ENCODE data around the gene THEMIS. TPM values are rescaled to one million over a fixed set of nuclear protein-coding genes. Genes with fewer than 3 reads are reported as not detected.

THEMIS gene
- total RNA-seq, 2 experiments from 2014 or later: 22.9 to 24.5 TPM

GRCh38 chr6:127737768-127738167, 163.1 kb downstream of the THEMIS start:
- intact Hi-C loops (cut with DNase I, micrococcal nuclease): loop anchor here (1.0 to 5.0 kb wide), 9 partner anchors 117 to 1515 kb away; partner anchors contain the start of gene PTPRK (in 2 of the 2)
- CTCF ChIA-PET: interaction anchor here (0.6 to 4.3 kb wide), 30 partner anchors 8 to 783 kb away, joined by 3 to 28 read pairs (median 4); partner anchors contain the start of genes PTPRK and THEMIS
- H3K9me3 Mint-ChIP-seq (ENCODE audit: low read depth): no peaks in the 10 kb centered on the region
- peaks cover 4% of the 10 kb centered on the region for H3K36me3 Mint-ChIP-seq (ENCODE audit: low read depth)
- H3K4me1 Mint-ChIP-seq: peaks cover 42% of the 10 kb centered on the region
- DNase-seq (no peak), ATAC-seq (no peak)
- POLR2A ChIA-PET: no interaction called here
- no peak overlapping the region for H3K27ac Mint-ChIP-seq
- no peak overlapping the region for H3K4me3 Mint-ChIP-seq
- no peaks in the 10 kb centered on the region for H3K27me3 Mint-ChIP-seq

- POLR2A ChIA-PET: interaction anchor here (0.5 kb wide), 1 partner anchor 142 kb away, joined by 5 read pairs; no protein-coding TSS in a partner anchor
- CTCF ChIA-PET: interaction anchor here (0.5 to 4.3 kb wide), 40 partner anchors 8 to 1977 kb away, joined by 3 to 28 read pairs (median 3); partner anchors contain the start of genes PTPRK and THEMIS
- Mint-ChIP-seq H3K4me1 (peaks cover 44% of the 10 kb centered on the region), H3K27ac (peak overlapping the region; percentile 29), H3K9me3 (ENCODE audit: low read depth) (no peaks in the 10 kb centered on the region), H3K4me3 (no peak overlapping the region), H3K36me3 (ENCODE audit: low read depth) (peaks cover 4% of the 10 kb centered on the region), H3K27me3 (no peaks in the 10 kb centered on the region)
- intact Hi-C loops (cut with DNase I, micrococcal nuclease): loop anchor here (1.0 to 5.0 kb wide), 9 partner anchors 118 to 1515 kb away; partner anchors contain the start of gene PTPRK (in 2 of the 2)
- ATAC-seq (peak; percentile 90), DNase-seq (peak; percentile 42)
Observed at GRCh38 chr6:127737009-127737486, 163.8 kb downstream of the THEMIS start.

DNA sequence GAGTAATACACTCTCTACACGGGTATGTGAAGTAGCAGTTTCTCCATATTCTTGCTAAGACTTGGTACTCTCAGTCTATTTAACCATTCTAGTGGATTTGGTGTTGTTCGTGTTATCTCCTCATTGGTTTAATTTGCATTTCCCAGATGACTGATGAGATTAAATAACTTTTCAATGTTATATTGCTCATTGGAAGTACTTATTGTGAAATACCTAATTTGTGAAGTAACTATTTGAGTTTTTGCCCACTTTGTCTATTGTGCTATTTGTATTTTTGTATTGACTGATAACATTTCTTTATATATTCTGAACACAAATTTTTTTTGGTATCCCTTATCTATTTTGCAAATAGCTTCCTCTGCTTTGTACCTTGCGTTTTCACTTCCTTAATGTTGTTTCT, 167.9 kb downstream of the THEMIS start:
- no peak overlapping the region for H3K27ac Mint-ChIP-seq
- peaks cover 50% of the 10 kb centered on the region for H3K4me1 Mint-ChIP-seq
- H3K27me3 Mint-ChIP-seq: no peaks in the 10 kb centered on the region
- no peaks in the 10 kb centered on the region for H3K9me3 Mint-ChIP-seq (ENCODE audit: low read depth)
- DNase-seq (no peak), ATAC-seq (no peak)
- ChIA-PET POLR2A (no interaction called here), CTCF (interaction anchor here (0.9 kb wide), 1 partner anchor 123 kb away, joined by 3 read pairs; no protein-coding TSS in a partner anchor)
- no peak overlapping the region for H3K4me3 Mint-ChIP-seq
- H3K36me3 Mint-ChIP-seq (ENCODE audit: low read depth): peaks cover 1% of the 10 kb centered on the region
- intact Hi-C loops (cut with DNase I, micrococcal nuclease): no loop called here

DNA sequence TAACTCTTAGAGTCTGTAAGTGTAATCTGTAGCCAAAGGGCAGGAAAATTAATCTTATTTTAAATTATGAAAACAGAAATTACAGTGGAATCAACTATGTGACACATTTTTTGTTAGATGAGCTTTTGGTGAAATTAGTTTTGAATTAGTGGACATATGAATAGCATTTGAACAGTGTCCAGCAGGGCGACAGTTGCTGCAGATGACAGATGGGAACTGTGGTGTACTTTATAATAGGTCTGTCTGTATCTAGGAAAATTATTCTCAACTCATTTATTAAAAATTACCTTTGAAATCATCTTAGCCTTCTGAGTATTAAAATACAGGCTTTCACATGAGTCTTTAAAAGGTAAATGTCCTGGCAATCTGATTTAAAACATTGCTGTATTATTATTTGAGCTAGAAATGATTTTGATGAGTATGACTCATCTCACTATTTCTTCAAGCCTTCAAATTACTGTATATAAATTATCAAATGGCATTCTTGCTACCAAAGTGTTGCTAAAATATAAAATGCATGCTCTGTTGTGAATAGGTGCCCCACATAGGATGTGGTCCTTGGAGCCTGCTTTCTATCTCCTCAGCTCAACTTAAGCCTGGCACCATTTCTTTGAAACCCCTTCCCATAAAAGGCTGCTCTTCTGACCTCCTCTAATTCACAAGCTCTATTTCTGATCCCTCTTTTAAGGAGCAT, 173.5 kb downstream of the THEMIS start:
- Mint-ChIP-seq H3K27me3 (no peaks in the 10 kb centered on the region), H3K9me3 (ENCODE audit: low read depth) (no peaks in the 10 kb centered on the region), H3K4me3 (no peak overlapping the region), H3K36me3 (ENCODE audit: low read depth) (peaks cover 9% of the 10 kb centered on the region), H3K27ac (no peak overlapping the region), H3K4me1 (peaks cover 38% of the 10 kb centered on the region)
- intact Hi-C loops (cut with DNase I, micrococcal nuclease): no loop called here
- no peak for ATAC-seq
- CTCF ChIA-PET: interaction anchor here (1.1 to 1.4 kb wide), 3 partner anchors 9 to 128 kb away, joined by 3 to 6 read pairs (median 5); no protein-coding TSS in a partner anchor
- no peak for DNase-seq
- POLR2A ChIA-PET: interaction anchor here (0.6 kb wide), 1 partner anchor 154 kb away, joined by 4 read pairs; no protein-coding TSS in a partner anchor

- ATAC-seq: no peak
- no peaks in the 10 kb centered on the region for H3K27me3 Mint-ChIP-seq
- no peak overlapping the region for H3K27ac Mint-ChIP-seq
- ChIA-PET POLR2A (no interaction called here), CTCF (interaction anchor here (0.5 to 0.9 kb wide), 3 partner anchors 10 to 154 kb away, joined by 3 read pairs; no protein-coding TSS in a partner anchor)
- peaks cover 33% of the 10 kb centered on the region for H3K4me1 Mint-ChIP-seq
- intact Hi-C loops (cut with DNase I, micrococcal nuclease): no loop called here
- no peaks in the 10 kb centered on the region for H3K9me3 Mint-ChIP-seq (ENCODE audit: low read depth)
- H3K4me3 Mint-ChIP-seq: no peak overlapping the region
- peaks cover 9% of the 10 kb centered on the region for H3K36me3 Mint-ChIP-seq (ENCODE audit: low read depth)
- DNase-seq: no peak
Observed at GRCh38 chr6:127725821-127726220, 175.0 kb downstream of the THEMIS start.

DNA sequence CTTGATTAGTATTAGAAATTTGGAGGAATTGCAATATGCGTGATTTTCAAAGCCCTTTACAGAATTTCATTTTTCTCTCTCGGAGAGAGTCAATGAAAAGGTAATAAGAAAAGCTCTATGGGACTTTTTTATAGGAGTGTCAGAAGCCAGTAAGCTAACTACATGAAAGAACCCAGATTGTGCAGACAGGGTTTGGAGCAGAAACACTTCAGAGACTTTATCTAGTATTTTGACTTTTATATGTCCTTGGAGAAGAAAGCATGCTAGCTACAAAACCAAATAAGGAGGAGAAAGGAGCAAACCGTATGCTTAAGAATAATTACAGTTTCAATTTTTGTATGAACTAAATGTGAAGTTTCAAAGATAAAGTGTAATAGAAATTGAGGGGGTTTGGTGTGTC, 182.2 kb downstream of the THEMIS start:
- intact Hi-C loops (cut with DNase I, micrococcal nuclease): no loop called here
- no peak for ATAC-seq
- no peak overlapping the region for H3K27ac Mint-ChIP-seq
- no peak overlapping the region for H3K4me3 Mint-ChIP-seq
- POLR2A ChIA-PET: no interaction called here
- DNase-seq: no peak
- H3K36me3 Mint-ChIP-seq (ENCODE audit: low read depth): peaks cover 27% of the 10 kb centered on the region
- CTCF ChIA-PET: no interaction called here
- H3K9me3 Mint-ChIP-seq (ENCODE audit: low read depth): no peaks in the 10 kb centered on the region
- H3K27me3 Mint-ChIP-seq: no peaks in the 10 kb centered on the region
- H3K4me1 Mint-ChIP-seq: peaks cover 17% of the 10 kb centered on the region

DNA sequence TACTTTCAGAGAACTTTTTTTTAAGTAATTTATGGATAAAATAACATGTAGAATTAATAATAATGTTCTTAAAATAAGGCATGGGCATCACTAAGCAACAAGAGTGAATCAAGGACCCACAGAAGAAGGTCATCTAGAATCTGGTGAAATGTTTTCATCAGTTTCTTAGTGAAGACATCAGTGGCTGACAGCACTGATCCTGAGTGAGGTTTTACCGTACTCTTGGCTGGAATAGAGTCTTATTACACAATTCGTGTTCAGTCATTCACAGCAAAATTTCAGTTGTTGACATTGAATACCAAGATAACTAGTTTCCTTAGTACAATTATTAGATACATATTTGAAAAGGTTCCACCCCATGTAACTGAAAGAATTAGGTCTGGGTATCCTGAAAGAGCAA, 183.5 kb downstream of the THEMIS start:
- intact Hi-C loops (cut with DNase I, micrococcal nuclease): no loop called here
- Mint-ChIP-seq H3K36me3 (ENCODE audit: low read depth) (peaks cover 32% of the 10 kb centered on the region), H3K27me3 (no peaks in the 10 kb centered on the region), H3K4me3 (no peak overlapping the region), H3K27ac (no peak overlapping the region), H3K4me1 (peaks cover 14% of the 10 kb centered on the region), H3K9me3 (ENCODE audit: low read depth) (no peaks in the 10 kb centered on the region)
- ChIA-PET POLR2A (no interaction called here), CTCF (no interaction called here)
- ATAC-seq (no peak), DNase-seq (no peak)

DNA sequence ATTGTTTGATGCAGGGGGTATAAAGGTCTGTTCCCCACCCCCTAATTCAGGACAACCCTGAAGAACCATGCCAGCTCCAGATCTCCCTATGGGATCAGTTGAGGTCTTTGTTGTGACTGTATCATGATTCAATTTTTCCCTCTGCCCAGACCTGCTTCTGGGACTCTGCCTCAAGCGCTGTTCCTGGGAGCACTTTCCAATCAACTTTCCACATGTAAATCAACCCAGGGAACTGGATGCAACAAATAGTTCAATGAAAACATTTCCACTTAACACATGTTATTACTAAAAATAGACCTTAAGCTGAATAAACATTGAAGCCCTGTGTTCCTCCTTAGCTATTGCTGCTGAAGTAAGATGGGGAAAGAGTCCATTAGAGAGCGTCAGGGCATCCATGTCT, 184.4 kb downstream of the THEMIS start:
- Mint-ChIP-seq H3K4me1 (peaks cover 11% of the 10 kb centered on the region), H3K36me3 (ENCODE audit: low read depth) (peaks cover 35% of the 10 kb centered on the region), H3K27ac (no peak overlapping the region), H3K27me3 (no peaks in the 10 kb centered on the region), H3K9me3 (ENCODE audit: low read depth) (no peaks in the 10 kb centered on the region), H3K4me3 (no peak overlapping the region)
- intact Hi-C loops (cut with DNase I, micrococcal nuclease): no loop called here
- no peak for ATAC-seq
- CTCF ChIA-PET: no interaction called here
- POLR2A ChIA-PET: no interaction called here
- DNase-seq: no peak

DNA sequence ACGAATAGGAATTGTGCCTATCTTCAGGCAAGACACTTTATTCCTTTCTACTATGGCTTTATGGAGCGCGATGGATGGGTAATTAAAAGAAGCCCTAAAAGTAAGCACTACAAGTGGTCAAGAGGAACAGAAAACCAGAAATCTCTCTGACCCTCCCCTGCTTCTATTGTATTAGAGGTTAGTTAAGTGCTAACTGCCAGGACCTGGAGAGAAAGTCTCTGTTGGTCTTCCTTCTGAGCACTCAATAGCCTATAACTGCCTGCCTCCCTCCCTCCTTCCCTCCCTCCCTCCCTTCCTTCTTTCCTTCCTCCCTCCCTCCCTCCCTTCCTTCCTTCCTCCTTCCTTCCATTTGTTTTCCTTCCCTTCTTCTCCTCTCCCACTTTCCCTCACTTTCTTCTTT, 190.2 kb downstream of the THEMIS start:
- ATAC-seq (no peak), DNase-seq (no peak)
- CTCF ChIA-PET: no interaction called here
- Mint-ChIP-seq H3K36me3 (ENCODE audit: low read depth) (peaks cover 46% of the 10 kb centered on the region), H3K9me3 (ENCODE audit: low read depth) (peaks cover 3% of the 10 kb centered on the region), H3K4me3 (no peak overlapping the region), H3K27me3 (no peaks in the 10 kb centered on the region), H3K27ac (peak overlapping the region; percentile 24), H3K4me1 (peaks cover 11% of the 10 kb centered on the region)
- POLR2A ChIA-PET: interaction anchor here (0.7 kb wide), 1 partner anchor 328 kb away, joined by 5 read pairs; no protein-coding TSS in a partner anchor
- intact Hi-C loops (cut with DNase I, micrococcal nuclease): no loop called here

DNA sequence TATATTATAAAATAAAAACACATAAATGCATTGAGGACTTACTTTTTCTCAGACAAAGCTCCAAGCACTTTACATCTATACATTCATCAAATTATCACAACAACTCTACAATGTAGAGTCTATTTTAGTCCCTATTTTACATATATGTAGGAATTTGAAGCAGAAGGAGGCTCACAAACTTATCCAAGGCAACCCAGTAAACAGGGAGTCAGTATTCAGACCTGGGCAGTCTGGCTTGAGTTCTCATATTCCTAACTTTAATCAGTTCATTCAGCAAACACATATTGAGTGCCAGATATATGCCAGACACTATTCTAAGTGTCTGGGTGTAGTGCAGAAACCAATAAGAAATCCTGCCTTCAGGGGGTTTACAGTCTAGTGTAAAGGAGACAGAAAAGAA, 194.6 kb downstream of the THEMIS start:
- ChIA-PET CTCF (interaction anchor here (0.6 kb wide), 1 partner anchor 16 kb away, joined by 3 read pairs; no protein-coding TSS in a partner anchor), POLR2A (interaction anchor here (0.6 kb wide), 1 partner anchor 94 kb away, joined by 3 read pairs; no protein-coding TSS in a partner anchor)
- no peak for DNase-seq
- Mint-ChIP-seq H3K9me3 (ENCODE audit: low read depth) (peaks cover 8% of the 10 kb centered on the region), H3K36me3 (ENCODE audit: low read depth) (peaks cover 49% of the 10 kb centered on the region), H3K4me3 (no peak overlapping the region), H3K4me1 (no peaks in the 10 kb centered on the region), H3K27me3 (no peaks in the 10 kb centered on the region), H3K27ac (no peak overlapping the region)
- intact Hi-C loops (cut with DNase I, micrococcal nuclease): no loop called here
- ATAC-seq: no peak

- peaks cover 33% of the 10 kb centered on the region for H3K36me3 Mint-ChIP-seq (ENCODE audit: low read depth)
- POLR2A ChIA-PET: no interaction called here
- intact Hi-C loops (cut with DNase I, micrococcal nuclease): no loop called here
- no peaks in the 10 kb centered on the region for H3K4me1 Mint-ChIP-seq
- no peak overlapping the region for H3K4me3 Mint-ChIP-seq
- ATAC-seq (no peak), DNase-seq (no peak)
- H3K27ac Mint-ChIP-seq: no peak overlapping the region
- CTCF ChIA-PET: no interaction called here
- H3K9me3 Mint-ChIP-seq (ENCODE audit: low read depth): no peaks in the 10 kb centered on the region
- no peaks in the 10 kb centered on the region for H3K27me3 Mint-ChIP-seq
Observed at GRCh38 chr6:127695108-127695507, 205.8 kb downstream of the THEMIS start.

GRCh38 chr6:127691146-127691545, 209.7 kb downstream of the THEMIS start:
- H3K27me3 Mint-ChIP-seq: no peaks in the 10 kb centered on the region
- ATAC-seq (no peak), DNase-seq (no peak)
- no peaks in the 10 kb centered on the region for H3K4me1 Mint-ChIP-seq
- intact Hi-C loops (cut with DNase I, micrococcal nuclease): no loop called here
- peaks cover 39% of the 10 kb centered on the region for H3K36me3 Mint-ChIP-seq (ENCODE audit: low read depth)
- H3K4me3 Mint-ChIP-seq: no peak overlapping the region
- ChIA-PET CTCF (no interaction called here), POLR2A (no interaction called here)
- peaks cover 18% of the 10 kb centered on the region for H3K9me3 Mint-ChIP-seq (ENCODE audit: low read depth)
- H3K27ac Mint-ChIP-seq: no peak overlapping the region
